ENCODE data around the gene EPB41. TPM values are rescaled to one million over a fixed set of nuclear protein-coding genes. Genes with fewer than 3 reads are reported as not detected.
"Not testable (repeated sequence)": the region's sequence is repeated elsewhere in the genome, so short reads cannot be mapped to it uniquely, and the experiment has no call there.

Gene EPB41
- total RNA-seq, 1 donor = 42.9 TPM

DNA sequence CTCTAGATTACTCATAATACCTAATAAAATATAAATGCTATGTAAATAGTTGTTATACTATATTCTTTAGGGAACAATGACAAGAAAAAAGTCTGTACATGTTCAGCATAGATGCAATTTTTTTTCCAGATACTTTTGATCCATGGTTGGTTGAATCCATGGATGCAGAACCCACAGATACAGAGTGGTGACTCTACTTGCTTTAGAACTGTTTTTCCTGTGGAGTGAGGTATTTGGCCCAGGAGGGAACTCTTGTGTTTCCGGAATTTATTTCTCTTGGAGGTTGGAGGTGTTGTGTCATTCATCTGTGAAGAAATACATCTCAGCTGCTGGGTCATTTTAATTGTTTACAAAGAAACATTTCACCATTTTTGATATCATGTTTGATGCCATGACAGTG is 180.6 kb downstream of the EPB41 start:
- H3K4me3 ChIP-seq (ENCODE audit: low read depth, low read length) = no peak overlapping the region
- TF ChIP-seq, protein P1, sequence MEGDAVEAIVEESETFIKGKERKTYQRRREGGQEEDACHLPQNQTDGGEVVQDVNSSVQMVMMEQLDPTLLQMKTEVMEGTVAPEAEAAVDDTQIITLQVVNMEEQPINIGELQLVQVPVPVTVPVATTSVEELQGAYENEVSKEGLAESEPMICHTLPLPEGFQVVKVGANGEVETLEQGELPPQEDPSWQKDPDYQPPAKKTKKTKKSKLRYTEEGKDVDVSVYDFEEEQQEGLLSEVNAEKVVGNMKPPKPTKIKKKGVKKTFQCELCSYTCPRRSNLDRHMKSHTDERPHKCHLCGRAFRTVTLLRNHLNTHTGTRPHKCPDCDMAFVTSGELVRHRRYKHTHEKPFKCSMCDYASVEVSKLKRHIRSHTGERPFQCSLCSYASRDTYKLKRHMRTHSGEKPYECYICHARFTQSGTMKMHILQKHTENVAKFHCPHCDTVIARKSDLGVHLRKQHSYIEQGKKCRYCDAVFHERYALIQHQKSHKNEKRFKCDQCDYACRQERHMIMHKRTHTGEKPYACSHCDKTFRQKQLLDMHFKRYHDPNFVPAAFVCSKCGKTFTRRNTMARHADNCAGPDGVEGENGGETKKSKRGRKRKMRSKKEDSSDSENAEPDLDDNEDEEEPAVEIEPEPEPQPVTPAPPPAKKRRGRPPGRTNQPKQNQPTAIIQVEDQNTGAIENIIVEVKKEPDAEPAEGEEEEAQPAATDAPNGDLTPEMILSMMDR (IDR thresholded peaks at IDR 0.05; ENCODE audit: insufficient read depth, low read length) = no peak
- DNase-seq (ENCODE audit: low read depth) = no peak

DNA sequence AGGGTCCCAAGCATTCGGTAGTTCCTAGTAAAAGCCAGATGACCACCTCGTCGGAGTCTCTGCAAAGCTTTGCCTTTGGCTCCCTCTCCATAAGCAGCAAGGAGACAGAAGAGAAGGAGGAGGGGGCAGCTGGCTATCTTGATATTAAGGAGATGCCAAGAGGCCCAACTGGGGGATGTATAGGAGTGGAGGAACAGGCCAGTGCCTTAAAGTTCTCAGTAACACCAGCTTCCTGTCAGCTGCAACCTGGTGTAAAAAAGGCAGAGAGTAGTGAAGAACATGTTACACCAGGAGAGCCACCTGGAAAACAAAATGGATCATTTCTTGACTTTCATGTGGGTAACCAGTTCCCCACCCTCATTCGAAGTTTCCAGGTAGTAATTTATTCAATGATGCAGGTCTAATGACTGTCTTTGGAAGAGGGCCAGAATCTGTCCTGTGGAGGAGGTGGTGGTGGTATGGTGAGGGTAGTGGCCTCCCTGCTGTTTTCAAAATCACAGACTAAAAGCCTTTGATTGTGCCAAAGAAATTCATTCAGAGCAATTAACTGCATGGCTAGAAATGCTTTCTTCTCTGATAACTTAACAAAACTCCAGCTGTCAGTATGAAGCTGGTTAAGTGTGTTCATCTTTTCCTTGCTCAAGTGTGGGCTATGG is 182.0 kb downstream of the EPB41 start:
- TF ChIP-seq, protein P1 (IDR thresholded peaks at IDR 0.05; ENCODE audit: insufficient read depth, low read length) = no peak
- no peak overlapping the region for H3K4me3 ChIP-seq (ENCODE audit: low read depth, low read length)
- DNase-seq (ENCODE audit: low read depth) = no peak

DNA sequence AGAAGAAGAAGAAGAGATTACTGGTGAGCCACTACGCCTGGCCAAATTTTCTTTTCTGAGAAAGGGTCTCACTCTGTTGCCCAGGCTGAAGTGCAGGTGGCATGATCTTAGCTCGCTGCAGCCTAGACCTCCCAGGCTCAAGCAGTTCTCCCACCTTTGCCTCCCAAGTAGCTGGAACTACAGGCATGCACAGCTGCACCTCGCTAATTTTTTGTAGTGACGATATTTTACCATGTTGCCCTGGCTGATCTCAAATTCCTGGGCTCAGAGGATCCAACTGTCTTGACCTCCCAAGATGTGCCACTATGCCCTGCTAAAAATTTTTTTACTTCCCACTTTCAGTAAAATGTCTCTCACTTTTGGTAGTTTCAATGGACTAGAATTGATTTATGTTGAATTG is 184.9 kb downstream of the EPB41 start:
- H3K4me3 ChIP-seq (ENCODE audit: low read depth, low read length) = no peak overlapping the region
- TF ChIP-seq, protein P1 (IDR thresholded peaks at IDR 0.05; ENCODE audit: insufficient read depth, low read length) = no peak
- no peak for DNase-seq (ENCODE audit: low read depth)

DNA sequence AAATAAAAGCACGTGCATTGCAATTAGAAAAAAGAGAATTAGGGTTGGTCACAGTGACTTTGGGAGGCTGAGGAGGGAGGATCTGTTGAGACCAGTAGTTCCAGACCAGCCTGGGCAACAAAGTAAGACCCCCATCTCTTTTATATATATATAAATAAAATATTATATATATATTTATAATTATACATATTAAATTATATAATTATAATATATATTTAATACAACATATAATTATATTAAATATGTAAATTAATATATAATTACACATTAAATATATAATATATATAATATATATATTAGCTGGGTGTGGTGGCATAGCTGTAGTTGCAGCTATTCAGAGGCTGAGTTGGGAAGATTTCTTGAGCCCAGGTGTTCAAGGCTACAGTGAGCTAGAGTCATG is 186.1 kb downstream of the EPB41 start:
- TF ChIP-seq, protein P1 (IDR thresholded peaks at IDR 0.05; ENCODE audit: insufficient read depth, low read length) = no peak

DNA sequence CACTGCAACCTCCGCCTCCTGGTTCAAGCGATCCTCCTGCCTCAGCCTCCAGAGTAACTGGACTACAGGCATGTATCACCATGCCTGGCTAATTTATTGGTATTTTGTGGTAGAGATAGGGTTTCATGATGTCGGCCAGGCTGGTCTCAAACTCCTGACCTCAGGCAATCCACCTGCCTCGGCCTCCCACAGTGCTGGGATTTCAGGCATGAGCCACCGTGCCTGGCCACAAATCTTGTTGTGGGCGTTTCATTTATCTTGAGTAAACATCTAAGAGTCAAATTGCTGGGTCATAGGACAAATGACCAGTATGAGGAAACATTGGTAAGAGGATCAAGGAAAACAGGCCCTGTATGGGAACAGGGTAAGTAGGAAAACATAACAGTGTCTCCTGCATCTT is 191.5 kb downstream of the EPB41 start:
- DNase-seq (ENCODE audit: low read depth) = no peak
- TF ChIP-seq, protein P1 (IDR thresholded peaks at IDR 0.05; ENCODE audit: insufficient read depth, low read length) = no peak
- no peak overlapping the region for H3K4me3 ChIP-seq (ENCODE audit: low read depth, low read length)

More for the DNA sequence above, 186.1 kb downstream of the EPB41 start:
- no peak overlapping the region for H3K4me3 ChIP-seq (ENCODE audit: low read depth, low read length)
- no peak for DNase-seq (ENCODE audit: low read depth)

DNA sequence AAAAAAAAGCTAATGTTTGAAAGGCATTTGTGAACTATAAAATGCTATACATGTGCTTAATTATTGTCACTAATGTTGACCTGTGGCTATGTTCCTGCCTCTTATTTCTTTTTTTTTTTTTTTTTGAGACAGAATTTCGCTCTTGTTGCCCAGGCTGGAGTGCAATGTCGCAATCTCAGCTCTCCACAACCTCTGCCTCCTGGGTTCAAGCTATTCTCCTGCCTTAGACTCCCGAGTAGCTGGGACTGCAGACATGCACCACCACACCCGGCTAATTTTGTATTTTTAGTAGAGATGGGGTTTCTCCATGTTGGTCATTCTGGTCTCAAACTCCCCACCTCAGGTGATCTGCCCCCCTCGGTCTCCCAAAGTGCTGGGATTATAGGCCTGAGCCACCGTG is 193.7 kb downstream of the EPB41 start:
- DNase-seq (ENCODE audit: low read depth); H3K4me3 ChIP-seq (ENCODE audit: low read depth, low read length): not testable (repeated sequence)

DNA sequence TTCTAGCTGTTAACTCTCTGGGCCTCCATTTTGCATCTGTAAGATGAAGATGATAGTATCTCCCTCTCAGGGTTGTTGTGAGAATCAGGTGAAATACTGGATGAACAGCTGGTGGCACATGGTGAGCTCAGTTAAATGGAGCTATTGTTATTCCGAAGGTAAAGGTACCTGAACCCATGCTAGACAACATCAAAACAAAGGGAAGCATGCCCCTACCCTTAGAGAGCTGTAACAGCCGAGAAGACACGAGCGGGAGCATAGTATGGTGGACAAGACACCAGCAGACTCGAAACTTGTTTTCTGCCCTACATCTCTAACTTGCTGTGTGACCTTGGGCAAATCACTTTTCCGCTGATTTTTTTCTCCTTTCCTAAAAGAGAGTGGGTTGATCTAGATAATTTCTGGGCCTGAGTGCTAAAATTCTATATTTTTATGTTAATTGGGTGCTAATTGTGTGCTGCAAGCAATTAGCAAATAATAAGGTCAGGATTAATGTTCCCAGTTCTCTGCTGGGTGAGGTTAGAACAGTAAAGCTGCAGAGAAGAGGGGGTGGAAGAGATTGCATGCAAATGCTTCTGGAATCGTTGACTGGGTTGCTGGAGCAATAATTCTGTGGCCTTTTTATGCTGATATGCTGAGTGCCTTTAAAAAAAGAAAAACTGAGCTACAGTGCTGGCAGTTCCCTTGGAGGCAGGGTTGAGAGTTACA is 198.5 kb downstream of the EPB41 start:
- TF ChIP-seq, protein P1 (IDR thresholded peaks at IDR 0.05; ENCODE audit: insufficient read depth, low read length) = no peak
- DNase-seq (ENCODE audit: low read depth) = no peak
- no peak overlapping the region for H3K4me3 ChIP-seq (ENCODE audit: low read depth, low read length)
